ENCODE measurements around the gene PIP5KL1. TPM values are rescaled to one million over a fixed set of nuclear protein-coding genes. Genes with fewer than 3 reads are reported as not detected.

Gene PIP5KL1
- total and polyA plus RNA-seq, 2 of the 8 experiments (the other 6 are each of a cell fraction or from before 2014, with no cell fraction given) = 13.4 to 15.4 TPM

GRCh38 chr9:127943731-127944144 is 13.2 kb upstream of the PIP5KL1 start (continued):
- TF ChIP-seq JUND (IDR thresholded peaks at IDR 0.05; ENCODE audit: low read length) = no peak
- TF ChIP-seq TBP (IDR thresholded peaks at IDR 0.05; ENCODE audit: low read depth, low read length) = 0 out of 2 replicates have a peak, but pooled peaks have one; percentile 22
- TF ChIP-seq RFX5 (IDR thresholded peaks at IDR 0.05; ENCODE audit: borderline replicate concordance, low read depth, low read length) = no peak
- TF ChIP-seq CEBPB (IDR thresholded peaks at IDR 0.05; ENCODE audit: low read depth, low read length) = no peak
- no peak for TF ChIP-seq BRCA1 (IDR thresholded peaks at IDR 0.05; ENCODE audit: low read depth, low read length)
- no peak for TF ChIP-seq POLR2A (IDR thresholded peaks at IDR 0.05; ENCODE audit: control extremely low read depth in 1 of 2, low read depth in 2 of 2, low read length in 2 of 2)
- no peak for TF ChIP-seq RBBP5 (IDR thresholded peaks at IDR 0.05; ENCODE audit: borderline replicate concordance, low read depth, low read length)
- peak; percentile 85 to 88 for TF ChIP-seq RAD21 (IDR thresholded peaks at IDR 0.05 in 1 of 2, conservative IDR thresholded peaks at IDR 0.05 in 1 of 2; ENCODE audit: low read depth in 2 of 2, low read length in 2 of 2)
- peak; percentile 80; the same call in 1 of the 2 replicates for TF ChIP-seq EGR1 (IDR thresholded peaks at IDR 0.05; ENCODE audit: borderline replicate concordance, low read depth, low read length)
- TF ChIP-seq CREB1 (IDR thresholded peaks at IDR 0.05) = 0 out of 2 replicates have a peak, but pooled peaks have one; percentile 41
- TF ChIP-seq E2F6 (IDR thresholded peaks at IDR 0.05) = 0 out of 2 replicates have a peak, but pooled peaks have one; percentile 30
- TF ChIP-seq SP4 (IDR thresholded peaks at IDR 0.05; ENCODE audit: low read length) = 0 out of 2 replicates have a peak, but pooled peaks have one; percentile 51
- TF ChIP-seq PHF8 (conservative IDR thresholded peaks at IDR 0.05; ENCODE audit: low read depth, low read length) = no peak
